ENCODE results near the gene AKR1C1. TPM values are rescaled to one million over a fixed set of nuclear protein-coding genes. Genes with fewer than 3 reads are reported as not detected.
"Not testable (repeated sequence)": the region's sequence is repeated elsewhere in the genome, so short reads cannot be mapped to it uniquely, and the experiment has no call there.

AKR1C1 gene
- polyA plus RNA-seq, 3 donors: 11.1 to 20.4 (median 11.4) TPM

DNA sequence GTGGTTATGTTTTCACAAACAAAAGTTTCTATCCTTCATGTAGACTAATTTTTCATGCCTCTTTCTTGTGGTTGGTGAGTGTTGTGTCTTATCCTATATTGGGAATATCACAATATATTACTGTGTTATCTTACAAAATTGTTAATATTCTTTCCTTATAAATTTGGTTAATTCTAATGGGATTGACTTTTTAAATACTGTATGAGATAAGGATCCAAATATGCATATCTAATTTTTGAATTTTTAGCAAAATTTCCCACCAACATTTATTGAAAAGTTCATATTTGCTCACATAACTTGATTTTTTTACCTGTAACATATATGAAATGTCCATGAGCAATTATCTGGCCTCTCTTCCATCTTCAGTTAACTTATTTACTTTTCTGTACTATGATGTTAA lies 11.2 kb downstream of the AKR1C1 start:
- not testable (repeated sequence) for DNase-seq (ENCODE audit: extremely low read depth in 1 of 11, low read depth in 9 of 11, low spot score in 4 of 11)

GRCh38 chr10:4977025-4977424 lies 13.8 kb downstream of the AKR1C1 start:
- DNase-seq (ENCODE audit: extremely low read depth in 1 of 11, low read depth in 9 of 11, low spot score in 4 of 11): no peak

DNA sequence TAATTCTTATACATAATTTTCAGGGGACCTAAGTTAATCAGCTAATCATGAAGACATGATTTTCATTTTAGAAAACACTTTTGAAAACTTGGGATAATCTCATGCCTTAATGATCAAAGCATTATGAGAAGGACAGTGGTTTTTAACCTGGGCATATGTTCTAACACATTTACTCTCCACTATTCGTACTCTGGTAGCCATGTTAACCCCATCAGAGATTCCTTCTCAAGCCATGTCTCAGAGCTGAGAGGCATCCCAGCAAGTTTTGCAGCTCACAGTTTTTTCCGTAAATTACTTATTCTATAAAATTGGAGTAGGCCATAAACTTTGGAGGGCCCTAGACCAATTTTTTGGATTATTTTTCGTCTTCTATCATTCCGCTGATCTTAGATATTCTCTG lies 15.7 kb downstream of the AKR1C1 start:
- no peak for DNase-seq (ENCODE audit: extremely low read depth in 1 of 11, low read depth in 9 of 11, low spot score in 4 of 11)

DNA sequence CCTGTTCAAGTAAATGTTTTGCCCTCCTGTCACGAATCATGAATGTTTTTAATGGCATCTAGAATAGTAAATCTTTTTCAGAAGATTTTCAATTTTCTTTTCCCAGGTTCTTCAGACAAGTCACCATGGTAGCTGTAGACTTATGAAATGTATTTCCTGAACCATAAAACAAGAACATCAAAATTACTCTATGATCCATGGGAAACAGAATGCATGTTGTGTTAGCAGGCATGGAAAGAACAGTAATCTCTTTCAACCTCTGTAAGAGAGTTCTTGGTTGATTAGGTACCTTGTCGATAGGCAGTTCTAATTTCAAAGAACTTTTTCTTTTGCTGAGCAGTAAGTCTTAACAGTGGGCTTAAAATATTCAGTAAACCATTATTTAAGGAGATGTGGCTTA lies 17.6 kb downstream of the AKR1C1 start:
- DNase-seq (ENCODE audit: extremely low read depth in 1 of 11, low read depth in 9 of 11, low spot score in 4 of 11): no peak

DNA sequence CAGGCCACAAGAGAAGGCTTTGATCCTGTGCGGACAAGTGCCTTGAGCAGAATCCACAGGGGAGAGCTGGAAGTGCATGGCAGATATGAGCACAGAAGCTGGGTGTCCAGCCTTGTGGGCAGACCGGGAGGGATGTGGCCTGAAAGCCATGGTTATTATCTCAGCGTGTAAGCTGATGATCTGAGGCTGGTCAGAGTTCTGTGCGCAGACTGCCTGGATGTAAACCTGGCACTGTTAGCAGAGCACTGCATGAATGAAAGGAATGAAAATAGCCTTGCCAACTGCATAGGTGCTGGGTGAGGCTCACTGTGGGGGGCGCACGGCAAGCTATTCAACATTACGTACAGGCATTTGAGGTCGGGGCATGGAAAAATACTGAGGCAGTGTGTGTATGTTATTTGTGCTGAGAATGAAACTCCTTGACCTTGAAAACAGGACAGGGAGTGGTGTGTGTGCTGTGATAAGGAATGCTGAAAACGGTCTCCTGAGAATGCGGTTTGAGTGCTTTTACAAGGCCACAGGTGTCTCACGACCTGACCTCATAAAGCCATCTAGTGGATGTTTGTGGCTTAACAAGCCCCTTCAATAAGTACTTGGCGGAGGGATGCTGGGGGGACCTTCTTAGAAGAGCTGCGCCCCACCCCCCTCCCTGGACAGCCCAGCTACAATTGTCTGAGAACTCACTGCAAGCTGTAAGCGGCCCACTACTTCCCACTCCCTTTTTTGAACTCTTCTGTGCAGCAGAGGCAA lies 18.7 kb downstream of the AKR1C1 start:
- peak in 6 of 11 donors; percentile 26 to 39 (median 32) for DNase-seq (ENCODE audit: extremely low read depth in 1 of 11, low read depth in 9 of 11, low spot score in 4 of 11)

GRCh38 chr10:4982764-4983226 lies 19.6 kb downstream of the AKR1C1 start:
- no peak for DNase-seq (ENCODE audit: extremely low read depth in 1 of 11, low read depth in 9 of 11, low spot score in 4 of 11)

GRCh38 chr10:4983615-4984216 lies 20.5 kb downstream of the AKR1C1 start:
- no peak for DNase-seq (ENCODE audit: extremely low read depth in 1 of 11, low read depth in 9 of 11, low spot score in 4 of 11)

- no peak for DNase-seq (ENCODE audit: extremely low read depth in 1 of 11, low read depth in 9 of 11, low spot score in 4 of 11)
Measured at GRCh38 chr10:4984223-4984622, 21.0 kb downstream of the AKR1C1 start.

DNA sequence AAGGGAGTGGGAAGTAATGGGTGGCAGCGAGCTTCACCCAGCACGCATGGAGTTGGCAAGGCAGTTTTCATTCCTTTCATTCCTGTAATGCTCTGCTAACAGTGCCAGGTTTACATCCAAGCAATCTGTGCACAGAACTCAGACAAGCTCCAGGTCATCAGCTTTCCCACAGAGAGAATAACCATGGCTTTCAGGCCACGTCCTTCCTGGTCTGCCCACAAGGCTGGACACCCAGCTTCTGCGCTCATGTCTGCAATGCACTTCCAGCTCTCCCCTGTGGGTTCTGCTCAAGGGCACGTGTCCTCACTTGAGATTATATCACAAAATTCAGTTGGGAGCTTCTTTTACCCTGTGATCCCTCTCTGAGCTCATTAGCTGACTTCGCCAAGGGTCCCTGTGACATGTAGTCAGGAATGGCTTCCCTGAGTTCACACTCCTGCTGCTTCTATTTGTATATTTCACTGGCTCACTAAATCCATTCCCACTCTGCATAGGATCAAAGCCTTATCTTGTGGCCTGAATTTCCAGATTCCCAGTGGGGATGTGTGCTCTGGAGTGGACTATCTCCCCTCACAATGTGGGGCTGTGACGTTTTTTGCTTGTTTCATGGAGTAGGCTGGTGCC lies 21.9 kb downstream of the AKR1C1 start:
- no peak for DNase-seq (ENCODE audit: extremely low read depth in 1 of 11, low read depth in 9 of 11, low spot score in 4 of 11)

- not testable (repeated sequence) for DNase-seq (ENCODE audit: extremely low read depth in 1 of 11, low read depth in 9 of 11, low spot score in 4 of 11)
Measured at GRCh38 chr10:4988000-4988641, 24.9 kb downstream of the AKR1C1 start.

DNA sequence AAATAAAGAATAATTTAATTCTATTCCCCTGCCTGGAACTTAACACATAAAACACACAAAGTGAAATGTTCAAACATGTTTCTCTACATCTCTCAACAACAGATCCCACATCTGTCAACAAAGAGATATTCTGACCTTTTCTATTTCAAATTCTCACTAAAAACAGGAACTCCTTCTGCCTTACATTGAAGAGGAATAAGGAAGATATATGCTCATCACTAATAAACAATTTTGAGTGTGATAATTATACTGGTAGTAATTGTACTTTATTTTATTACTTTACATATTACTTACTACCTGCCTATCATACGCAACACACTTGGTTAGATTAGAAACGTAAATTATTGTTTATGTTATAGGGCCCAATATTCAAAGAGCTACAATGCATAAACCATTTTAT lies 27.0 kb downstream of the AKR1C1 start:
- DNase-seq (ENCODE audit: extremely low read depth in 1 of 11, low read depth in 9 of 11, low spot score in 4 of 11): no peak

DNA sequence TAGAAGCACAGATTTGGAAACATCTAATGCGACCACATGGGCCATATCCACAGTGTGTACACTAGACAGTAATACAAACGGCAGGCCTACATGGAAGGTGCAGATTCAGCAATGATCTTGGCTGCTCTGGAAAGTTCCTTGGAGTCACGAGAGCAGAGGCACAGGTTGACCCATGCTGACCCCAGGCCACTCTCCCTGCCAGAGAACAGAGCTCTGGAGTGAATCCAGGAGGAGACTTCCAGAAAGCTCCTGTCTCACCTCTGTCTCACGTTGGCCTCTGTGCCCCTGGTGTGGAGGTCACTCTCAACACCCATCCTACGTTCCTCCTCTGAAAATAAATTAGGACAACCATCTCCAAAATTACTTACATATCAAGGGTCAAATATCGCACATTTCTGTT lies 28.2 kb downstream of the AKR1C1 start:
- not testable (repeated sequence) for DNase-seq (ENCODE audit: extremely low read depth in 1 of 11, low read depth in 9 of 11, low spot score in 4 of 11)

DNA sequence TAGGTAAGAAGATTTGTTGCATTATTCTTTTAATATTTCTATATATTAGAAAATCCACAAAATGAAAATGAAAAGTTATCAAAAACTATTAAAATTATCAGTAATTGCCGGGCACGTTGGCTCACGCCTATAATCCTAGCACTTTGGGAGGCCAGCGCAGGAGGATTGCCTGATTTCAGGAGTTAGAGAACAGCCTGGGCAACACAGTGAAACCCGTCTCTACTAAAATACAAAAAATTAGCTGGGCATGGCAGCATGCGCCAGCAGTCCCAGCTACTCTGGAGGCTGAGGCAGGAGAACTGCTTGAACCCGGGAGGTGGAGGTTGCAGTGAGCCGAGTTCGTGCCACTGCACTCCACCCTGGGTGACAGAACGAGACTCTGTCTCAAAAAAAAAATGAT lies 29.3 kb downstream of the AKR1C1 start:
- DNase-seq (ENCODE audit: extremely low read depth in 1 of 11, low read depth in 9 of 11, low spot score in 4 of 11): not testable (repeated sequence)

- DNase-seq (ENCODE audit: extremely low read depth in 1 of 11, low read depth in 9 of 11, low spot score in 4 of 11): not testable (repeated sequence)
Measured at GRCh38 chr10:4994260-4994659, 31.0 kb downstream of the AKR1C1 start.

- no peak for DNase-seq (ENCODE audit: extremely low read depth in 1 of 11, low read depth in 9 of 11, low spot score in 4 of 11)
Measured at GRCh38 chr10:4998671-4999070, 35.5 kb downstream of the AKR1C1 start.

DNA sequence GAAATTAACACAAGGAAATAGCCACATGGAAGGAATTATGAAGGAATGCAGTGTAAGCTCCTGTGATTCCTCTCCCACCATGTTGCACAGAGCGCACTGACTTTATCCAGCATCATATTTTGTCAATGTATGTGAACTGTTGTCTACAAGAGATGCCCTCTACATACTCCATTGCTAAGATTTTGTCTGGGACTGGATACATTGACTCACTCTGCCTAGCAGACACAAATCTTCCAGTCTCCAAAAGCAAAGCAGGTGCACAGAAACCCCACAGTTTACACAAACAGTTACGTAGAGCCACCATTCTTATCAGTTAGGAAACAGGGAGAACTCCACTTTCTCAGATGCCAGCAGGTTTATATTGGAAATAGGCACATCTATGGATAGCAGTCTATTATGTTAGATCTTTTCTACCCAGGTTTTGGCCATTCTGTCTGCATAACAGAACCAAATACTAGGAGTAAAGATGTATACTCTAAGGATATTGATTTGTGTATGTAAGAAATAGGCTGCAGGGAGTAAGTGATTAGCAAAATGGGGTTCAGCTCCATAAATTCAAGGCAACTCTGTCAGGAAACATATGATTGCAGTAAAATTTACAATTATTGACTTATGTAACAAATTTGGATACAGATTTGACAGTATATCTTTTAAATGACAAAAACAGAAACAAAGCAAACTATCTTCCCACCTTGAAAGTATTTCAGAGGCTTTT lies 39.0 kb downstream of the AKR1C1 start:
- DNase-seq (ENCODE audit: extremely low read depth in 1 of 11, low read depth in 9 of 11, low spot score in 4 of 11): no peak

- not testable (repeated sequence) for DNase-seq (ENCODE audit: extremely low read depth in 1 of 11, low read depth in 9 of 11, low spot score in 4 of 11)
Measured at GRCh38 chr10:5003127-5004029, 40.2 kb downstream of the AKR1C1 start, which contains the start of gene AKR1C2. TSS of gene AKR1C2 (minus strand) at chr10:5003857. CDS start at chr10:5003835, 22 bp downstream.

- not testable (repeated sequence) for DNase-seq (ENCODE audit: extremely low read depth in 1 of 11, low read depth in 9 of 11, low spot score in 4 of 11)
Measured at GRCh38 chr10:5004030-5004385, 40.8 kb downstream of the AKR1C1 start.

Data from renal cortex interstitium (tissue), 11 donors.